HG03175 (cell line): ENCODE results near the gene SCYGR2.
"Not testable (repeated sequence)": the region's sequence is repeated elsewhere in the genome, so short reads cannot be mapped to it uniquely, and the experiment has no call there.

Experiments used
- ATAC-seq: cut with Tn5 transposase; IDR thresholded peaks from one replicate; pipeline ENCODE4 v1.9.1; 2021; ENCODE audit warnings: mild to moderate bottlenecking, moderate library complexity; ENCODE audit not compliant: unreplicated experiment

SCYGR2 gene, protein sequence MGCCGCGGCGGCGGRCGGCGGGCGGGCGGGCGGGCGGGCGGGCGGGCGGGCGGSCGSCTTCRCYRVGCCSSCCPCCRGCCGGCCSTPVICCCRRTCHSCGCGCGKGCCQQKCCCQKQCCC

DNA sequence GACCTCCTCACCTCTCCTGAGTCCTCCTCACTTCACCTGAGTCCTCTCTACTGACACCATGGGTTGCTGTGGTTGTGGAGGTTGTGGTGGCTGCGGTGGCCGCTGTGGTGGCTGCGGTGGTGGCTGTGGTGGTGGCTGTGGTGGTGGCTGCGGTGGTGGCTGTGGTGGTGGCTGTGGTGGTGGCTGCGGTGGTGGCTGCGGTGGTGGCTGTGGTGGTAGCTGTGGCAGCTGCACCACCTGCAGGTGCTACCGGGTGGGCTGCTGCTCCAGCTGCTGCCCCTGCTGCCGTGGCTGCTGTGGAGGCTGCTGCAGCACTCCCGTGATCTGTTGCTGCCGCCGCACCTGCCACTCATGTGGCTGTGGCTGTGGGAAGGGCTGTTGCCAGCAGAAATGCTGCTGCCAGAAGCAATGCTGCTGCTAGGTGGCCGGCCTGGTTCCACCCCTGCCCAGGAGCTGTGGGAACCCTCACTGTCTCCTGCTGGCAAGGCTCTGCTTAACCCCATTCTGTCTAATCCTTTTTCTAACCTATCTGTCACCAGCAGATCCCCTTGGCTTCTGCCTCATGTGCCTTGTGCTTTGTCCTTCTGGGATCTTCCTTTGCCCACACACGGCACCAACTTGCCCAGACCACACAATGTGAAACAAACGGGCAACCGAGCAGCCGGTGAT lies at the start of gene SCYGR2:
SCYGR2 (plus strand) TSS at position 59 of the 669 bp plus-strand sequence; CDS start at position 59, 0 bp downstream.
- ATAC-seq: not testable (repeated sequence)

DNA sequence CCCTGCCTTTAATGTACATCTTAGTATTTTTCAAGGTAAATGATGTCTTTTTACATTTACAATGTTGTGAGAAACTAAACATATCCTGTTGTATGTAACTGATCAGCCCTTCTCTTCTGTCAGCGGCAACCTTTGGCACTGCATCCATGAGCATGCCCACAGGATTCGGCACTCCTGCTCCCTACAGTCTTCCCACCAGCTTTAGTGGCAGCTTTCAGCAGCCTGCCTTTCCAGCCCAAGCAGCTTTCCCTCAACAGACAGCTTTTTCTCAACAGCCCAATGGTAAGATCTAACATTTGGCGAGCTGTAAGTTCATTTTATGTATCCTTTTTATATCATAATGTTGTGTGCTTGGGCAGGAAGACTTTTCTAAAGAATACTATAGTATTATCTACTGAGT lies 46.9 kb upstream of the SCYGR2 start:
- ATAC-seq: no peak

DNA sequence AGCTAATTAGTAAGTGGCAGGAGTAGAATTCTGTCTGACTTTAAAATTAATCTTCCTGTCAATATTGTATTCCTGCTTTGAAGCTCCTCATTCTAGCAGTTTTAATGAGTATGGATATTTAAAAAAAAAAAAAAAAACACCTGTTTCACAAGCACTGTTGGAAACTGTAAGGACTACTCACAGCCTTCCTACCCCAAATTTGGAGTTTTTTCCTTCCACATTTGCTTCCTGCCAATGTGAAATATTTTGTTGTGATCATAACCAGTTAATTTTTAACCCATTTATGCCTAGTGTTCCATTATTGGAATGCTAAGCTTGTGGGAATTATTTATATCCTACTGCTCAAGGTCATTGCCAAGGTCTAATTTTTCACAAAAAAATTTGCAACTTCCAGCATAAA lies 36.1 kb upstream of the SCYGR2 start:
- no peak for ATAC-seq

DNA sequence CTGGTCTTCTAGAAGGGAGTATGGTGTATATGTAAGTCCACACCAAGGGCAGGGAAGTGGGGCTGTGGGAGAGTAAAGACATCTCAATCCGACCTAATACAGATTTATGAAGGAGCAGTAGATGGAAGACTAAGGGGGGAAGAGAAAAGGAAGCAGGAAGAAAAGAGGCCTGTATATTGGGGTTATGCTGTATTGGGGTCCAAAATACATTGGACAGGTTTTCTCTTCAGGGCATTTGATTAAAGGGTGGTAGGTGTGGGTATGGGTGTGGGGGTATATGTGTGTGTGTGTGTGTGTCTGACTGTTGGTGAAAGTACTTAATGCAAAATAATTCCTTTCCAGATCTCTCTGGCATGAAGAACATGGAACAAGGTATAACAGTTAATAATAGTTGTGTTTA lies 33.6 kb upstream of the SCYGR2 start:
- no peak for ATAC-seq

DNA sequence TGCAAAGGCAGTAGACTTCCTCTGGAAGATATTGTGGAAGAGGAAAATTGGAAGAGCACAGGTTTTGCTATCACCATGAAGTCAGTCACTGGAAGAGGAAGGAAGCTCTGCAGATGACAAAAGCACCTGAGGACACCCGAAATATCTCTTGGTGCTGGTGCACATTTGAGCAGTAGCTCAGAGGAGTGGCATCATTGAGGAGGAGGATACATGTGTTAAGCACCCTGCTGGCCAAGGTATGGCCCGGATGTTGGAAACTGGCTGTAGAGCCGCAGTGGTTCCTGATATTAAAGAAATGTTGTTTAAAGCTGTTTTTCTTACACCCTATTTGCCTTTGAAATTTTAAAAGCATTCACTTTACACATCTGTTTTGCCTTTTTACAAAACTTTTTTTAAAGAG lies 32.7 kb upstream of the SCYGR2 start:
- no peak for ATAC-seq

DNA sequence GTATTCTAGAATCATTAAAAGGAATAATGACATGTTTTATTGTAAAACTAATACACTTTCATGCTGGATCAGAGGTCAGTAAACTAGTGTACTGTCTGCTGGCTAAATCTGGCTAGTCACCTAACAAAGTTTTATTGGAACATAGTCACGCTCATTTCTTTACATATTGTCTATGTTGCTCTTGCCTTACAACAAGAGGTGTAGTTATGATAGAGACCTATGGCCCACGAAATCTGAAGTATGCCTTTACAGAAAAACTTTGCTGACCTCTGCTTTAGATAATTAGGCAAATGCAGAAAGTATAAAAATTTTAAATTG lies 29.9 kb upstream of the SCYGR2 start:
- ATAC-seq: no peak

DNA sequence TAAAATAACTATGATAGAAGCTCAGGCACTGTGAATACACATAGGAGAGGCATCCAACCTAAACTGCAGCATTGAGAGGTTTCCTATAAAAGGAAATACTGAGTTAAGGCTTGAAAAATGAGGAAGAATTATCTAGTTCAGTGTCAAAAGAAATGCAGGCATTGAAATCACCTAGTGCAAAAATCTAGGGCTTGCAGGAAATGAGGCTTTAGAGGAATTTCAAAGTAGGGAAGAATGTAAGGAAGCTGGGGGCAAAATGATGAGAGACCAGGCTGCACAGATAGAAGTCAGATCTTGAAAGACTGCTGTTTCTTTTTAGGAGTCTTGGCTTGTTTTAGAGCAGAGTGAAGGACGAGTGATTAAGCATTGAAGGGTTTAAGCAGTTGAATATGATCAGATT lies 28.1 kb upstream of the SCYGR2 start:
- ATAC-seq: no peak

DNA sequence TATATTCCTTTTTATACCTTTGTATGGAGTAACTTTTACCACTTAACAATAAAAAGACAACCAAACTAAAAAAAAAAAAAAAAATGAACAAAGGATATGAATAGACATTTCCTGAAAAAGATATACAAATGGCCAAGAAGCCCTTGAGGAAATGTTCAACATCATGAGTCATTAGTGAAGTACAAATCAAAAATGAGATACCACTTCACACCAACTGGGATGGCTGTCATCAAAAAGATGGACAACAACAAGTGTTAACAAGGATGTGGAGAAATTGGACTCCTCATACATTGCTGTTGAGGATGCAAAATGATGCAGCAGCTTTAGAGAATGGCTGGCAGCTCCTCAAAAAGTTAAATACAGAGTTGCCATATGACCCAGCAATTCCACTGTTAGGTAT lies 22.6 kb upstream of the SCYGR2 start:
- no peak for ATAC-seq

DNA sequence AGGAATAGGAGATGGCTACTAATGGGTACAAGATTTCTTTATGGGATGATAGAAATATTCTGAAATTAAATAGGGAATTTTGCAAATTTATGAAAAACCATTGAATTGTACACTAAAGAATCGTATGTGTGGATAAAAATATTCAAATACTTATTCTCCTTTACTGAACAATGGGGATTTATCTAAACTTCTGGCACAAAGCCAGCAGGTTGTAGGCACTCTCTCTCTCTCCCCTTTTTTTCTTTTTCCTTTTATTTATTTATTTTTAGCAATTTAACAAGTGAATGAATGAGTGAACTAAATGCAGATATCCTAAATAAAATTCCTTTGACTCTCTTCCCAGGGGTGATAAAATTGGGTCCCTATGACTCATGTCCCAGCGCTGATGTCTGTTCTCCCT lies 21.9 kb upstream of the SCYGR2 start:
- no peak for ATAC-seq

DNA sequence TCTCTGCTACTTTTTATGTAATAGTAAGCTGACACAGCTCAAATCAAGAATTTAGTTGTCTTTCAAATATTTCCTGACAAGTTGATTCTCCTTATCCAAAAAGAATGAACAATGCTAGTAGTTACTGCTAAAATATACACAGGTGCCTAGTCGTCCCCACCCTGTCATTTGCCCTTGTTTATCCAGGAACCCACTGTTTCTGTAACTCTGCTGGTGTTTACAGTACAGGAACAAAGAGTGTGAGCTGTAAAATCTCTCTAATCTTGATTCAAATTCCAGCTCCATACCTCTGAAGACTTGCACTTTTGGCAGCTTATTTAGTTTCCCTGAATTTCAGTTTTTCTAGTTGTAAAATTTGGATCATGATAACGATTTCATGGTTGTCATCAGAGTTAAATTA lies 21.1 kb upstream of the SCYGR2 start:
- no peak for ATAC-seq

DNA sequence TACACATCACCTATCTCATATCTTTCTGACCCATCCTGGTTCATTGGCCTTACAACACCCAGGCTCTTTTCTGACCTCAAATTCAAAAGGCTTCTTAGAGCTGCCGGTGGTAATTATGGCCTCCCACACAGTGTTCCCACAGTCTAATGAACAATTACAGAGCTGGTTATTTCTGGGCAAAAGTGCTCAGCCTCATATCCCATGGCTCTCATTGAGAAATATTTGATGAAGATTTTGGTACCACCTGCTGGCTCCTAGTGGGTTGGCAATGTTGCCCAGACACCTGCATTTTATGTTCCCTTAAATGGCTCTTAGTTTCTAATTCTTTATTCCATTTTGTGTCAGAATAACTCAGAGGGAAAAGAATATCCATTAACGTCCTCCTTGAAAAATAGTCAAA lies 20.1 kb upstream of the SCYGR2 start:
- ATAC-seq: no peak

DNA sequence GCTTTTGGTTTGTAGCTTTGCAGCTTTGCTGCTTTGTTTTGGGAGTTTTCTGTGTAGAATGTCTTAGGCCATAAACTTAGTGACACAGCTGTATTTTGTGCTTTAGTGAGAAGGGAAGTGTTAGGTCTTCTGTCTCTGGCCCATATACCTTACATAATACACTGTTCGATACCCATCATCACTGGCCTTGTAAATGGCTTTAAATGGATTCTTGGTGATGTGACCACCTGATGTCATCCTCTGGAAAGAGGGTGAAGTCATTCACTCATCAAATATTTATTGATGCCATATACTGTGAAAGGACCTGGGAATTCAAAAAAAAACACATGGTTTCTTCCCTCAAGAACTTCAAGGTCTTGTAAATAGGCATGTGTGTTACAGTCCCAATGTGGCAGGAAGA lies 18.9 kb upstream of the SCYGR2 start:
- ATAC-seq: no peak

DNA sequence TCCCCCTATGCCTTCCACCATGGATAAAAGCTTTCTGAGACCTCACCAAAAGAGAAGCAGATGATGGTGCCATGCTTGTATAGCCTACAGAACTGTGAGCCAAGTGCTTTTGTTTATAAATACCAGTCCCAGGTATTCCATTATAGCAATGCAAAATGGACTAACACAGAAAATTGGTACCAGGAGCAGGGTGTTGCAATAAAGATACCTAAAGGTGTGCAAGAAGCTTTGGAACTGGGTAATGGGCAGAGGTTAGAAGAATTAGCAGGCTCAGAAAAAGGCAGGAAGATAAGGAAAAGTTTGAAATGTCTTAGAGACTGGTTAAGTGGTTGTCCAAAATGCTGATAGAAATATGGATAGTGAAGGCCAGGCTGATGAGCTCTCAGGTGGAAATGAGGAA lies 16.3 kb upstream of the SCYGR2 start:
- ATAC-seq: no peak

DNA sequence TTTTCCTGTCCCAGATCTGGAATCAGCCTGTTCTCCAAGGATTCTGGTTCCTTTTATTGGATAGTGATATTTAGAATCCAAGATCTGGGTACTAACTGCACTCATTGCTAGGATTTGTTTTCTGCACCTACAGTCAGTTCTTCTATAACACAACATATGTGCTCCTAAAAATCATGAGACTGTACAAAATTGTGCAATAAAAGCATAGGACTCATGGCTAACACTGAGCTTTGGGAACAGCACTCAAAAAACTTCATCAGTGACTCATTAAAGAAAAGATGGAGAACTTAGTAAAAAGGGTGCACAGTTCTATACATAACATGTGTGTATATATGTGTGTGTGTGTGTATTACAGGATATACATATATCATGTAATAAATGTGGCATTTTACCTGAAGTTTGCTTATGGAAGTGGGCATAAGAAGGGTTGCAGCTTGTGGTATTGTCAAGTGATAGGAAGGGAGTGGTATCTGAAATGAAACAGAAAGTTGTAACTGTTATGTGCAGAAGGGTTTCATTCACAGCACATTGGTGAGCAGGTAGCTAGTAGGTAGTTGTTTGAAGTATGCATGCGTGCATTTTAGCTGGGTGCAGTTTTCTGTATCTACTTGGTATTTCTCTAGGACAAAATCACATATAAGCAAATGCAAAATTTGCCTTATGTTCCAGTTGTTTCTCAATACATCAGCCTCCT lies 5.9 kb upstream of the SCYGR2 start:
- ATAC-seq: peak; percentile 73

DNA sequence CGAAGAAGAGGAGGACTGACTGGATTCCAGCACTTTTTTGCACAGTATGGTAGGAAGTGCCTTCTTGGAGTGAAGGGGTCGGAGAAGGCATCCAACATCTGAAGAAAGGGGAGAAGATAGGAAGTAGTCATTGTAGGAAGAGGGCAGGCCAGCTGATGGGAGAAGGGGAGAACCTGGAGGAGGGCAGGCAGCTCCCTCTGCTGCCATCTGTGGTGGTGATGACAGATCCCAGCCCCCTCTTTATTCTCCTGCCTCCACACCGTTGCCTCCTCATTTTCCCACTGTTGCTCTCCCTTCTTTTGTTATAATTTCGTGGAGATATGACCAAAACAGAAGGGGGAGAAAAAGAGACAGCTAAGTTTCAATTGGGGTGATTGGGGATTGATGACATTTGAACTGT lies 2.9 kb upstream of the SCYGR2 start:
- ATAC-seq: no peak

DNA sequence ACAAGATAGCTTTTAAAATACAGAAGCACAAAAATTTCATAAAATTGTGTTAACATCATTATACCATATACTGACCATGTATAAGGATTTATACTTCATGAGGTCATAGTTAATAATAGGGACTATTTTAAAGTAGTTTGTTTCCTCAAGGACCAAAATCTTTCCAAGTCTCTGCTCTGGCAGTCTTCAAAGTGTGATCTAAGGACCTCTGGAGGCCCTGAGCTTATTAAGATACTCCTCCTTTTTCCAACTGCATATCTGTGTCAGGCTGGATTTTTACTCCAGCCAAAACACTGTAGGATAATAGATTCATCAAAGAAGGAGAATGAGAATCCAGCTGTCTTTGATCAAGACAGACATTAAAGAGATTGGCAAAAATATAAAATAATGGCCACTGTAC lies 1.7 kb upstream of the SCYGR2 start:
- ATAC-seq: no peak

DNA sequence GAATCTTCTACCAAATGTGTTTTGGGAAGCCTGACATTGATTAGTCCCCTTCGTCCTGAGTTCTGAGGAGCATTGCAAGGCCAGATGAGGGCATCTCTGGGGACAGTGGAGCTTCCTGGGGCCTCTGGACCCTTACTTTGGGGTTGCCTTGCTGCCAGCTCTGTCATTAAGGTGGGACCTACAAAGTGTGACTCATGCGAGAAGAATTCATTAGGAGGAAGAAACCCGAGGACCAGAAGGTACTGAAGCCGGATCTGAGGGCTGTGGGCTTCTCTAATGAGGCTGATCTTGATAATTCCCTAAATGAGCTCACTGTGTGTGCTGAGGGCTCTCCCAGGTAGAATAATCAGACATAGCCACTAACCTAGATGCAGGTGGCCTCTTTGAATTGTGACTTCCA lies 695 bp upstream of the SCYGR2 start:
- no peak for ATAC-seq

DNA sequence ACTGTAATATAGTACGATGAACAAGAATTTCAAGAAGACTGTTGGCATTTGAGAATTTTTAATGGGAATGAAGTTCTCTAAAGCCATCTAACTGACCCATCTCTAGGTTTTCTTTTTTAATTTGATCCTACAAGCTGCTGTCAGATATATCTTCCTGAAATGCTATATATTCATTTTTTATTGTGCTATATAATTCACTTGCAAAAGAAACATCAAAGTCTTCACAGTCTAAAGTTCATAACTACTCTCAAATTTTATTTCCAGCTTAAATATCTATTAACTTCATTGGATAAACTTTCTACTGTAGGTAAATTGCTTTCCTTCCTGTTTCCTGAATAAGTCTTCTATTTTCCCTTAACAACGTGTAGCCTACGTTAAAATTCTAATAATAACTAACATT lies 3.7 kb downstream of the SCYGR2 start:
- no peak for ATAC-seq

DNA sequence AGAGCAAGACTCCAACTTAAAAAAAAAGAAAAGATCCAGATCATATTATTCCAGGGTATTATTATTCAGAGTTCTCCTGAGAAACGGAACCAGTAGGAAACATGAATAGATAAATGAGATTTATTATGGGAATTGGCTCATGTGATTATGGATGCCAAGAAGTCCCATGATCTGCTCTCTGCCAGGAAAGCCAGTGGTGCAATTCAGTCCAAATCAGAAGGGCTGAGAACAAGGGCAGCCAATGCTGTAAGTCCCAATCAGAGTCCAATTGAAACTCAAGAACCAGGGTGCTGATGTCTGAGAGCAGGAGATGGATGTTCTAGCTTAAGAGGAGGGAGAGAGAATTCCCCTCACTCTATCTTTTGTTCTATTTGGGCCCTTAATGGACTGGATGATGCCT lies 7.8 kb downstream of the SCYGR2 start:
- no peak for ATAC-seq

DNA sequence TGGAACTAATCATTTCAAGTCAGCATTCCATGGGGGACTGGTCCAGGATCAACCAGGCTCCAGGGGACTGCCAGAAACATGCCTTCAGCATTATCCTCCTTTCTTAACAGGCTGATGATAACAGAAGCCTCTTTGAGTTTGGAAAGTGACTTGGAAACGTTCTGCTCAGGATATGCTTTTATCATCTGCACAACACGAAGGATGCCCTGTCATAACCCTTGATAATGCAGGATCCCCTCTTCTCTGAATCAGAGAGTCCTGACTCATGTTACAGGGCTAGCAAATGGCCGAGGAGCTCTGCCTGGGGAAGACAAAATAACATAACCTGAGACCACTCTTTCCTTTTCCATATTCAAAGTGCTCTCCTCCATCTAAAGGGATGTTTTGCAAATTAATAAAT lies 9.2 kb downstream of the SCYGR2 start:
- no peak for ATAC-seq

DNA sequence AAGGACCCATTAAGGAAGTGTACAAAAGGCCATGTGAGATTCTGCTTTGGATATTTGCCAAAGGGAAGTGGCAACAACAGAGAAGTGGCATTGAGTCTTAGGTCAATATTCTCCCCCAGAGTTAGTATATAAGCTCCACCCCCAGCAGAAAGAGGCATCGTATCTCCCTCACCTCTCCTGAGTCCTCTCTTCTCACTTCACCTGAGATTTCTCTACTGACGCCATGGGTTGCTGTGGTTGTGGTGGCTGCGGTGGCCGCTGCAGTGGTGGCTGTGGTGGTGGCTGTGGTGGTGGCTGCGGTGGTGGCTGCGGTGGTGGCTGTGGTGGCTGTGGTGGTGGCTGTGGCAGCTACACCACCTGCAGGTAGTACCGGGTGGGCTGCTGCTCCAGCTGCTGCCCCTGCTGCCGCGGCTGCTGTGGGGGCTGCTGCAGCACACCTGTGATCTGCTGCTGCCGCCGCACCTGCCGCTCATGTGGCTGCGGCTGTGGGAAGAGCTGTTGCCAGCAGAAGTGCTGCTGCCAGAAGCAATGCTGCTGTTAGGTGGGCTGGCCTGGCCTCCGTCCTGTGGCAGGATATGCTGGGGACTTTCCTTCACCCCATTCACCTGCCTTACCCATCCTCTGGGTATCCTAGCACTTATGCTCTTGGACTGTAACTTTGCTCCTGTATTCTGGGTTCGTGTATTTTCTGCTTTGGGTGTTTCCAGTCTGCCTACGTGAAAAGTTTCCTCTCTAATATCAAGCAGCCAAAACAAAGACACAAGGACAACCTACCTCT lies 10.1 kb downstream of the SCYGR2 start:
- ATAC-seq: peak; percentile 79

DNA sequence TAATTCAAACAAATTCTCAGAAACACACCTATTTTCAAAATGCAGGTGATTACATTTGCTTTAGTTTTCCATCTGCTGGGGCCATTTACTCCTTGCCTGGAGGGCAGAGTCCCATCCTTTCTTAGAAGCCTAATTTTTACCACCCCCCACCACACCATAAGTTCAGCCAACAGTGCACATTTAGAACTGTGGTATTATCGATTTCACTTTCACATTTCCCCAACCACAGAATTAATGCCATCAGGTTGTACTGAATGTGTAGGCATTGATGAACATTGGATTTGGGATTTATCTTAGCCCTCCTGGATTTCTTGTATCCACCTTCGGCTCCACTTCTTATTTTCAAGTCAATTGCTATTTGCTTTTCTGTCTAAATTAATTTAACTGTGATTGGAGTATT lies 11.4 kb downstream of the SCYGR2 start:
- ATAC-seq: peak; percentile 33
